C4-2B (cell line): ENCODE measurements around the gene DIS3L2.

Experiments
- CTCF ChIP-seq: fragments of 450-650 bp; conservative IDR thresholded peaks from 2 replicates; pipeline ENCODE4 v1.5.1; 2017; ENCODE audit warnings: mild to moderate bottlenecking
- ZFX ChIP-seq: fragments of 450-650 bp; IDR thresholded peaks from 2 replicates; pipeline ENCODE4 v1.6.1; 2017

- TF ChIP-seq CTCF (no peak), ZFX (no peak)
Measured at GRCh38 chr2:232349546-232349945, 388.0 kb downstream of the DIS3L2 start.
